MG63 (cell line): ENCODE results near the gene EI24. TPM values are rescaled to one million over a fixed set of nuclear protein-coding genes. Genes with fewer than 3 reads are reported as not detected.

Source experiments
- DNase-seq: peaks from one replicate; pipeline ENCODE4 v3.0.0-alpha.2; 2020
- H3K27me3 ChIP-seq: fragments of 250-450 bp; sonication (Bioruptor Pico); 2 replicates; pipeline ENCODE4 v1.5.1; 2020; ENCODE audit warnings: mild to moderate bottlenecking, moderate library complexity
- H3K36me3 ChIP-seq: fragments of 250-450 bp; sonication (Bioruptor Pico); 2 replicates; pipeline ENCODE4 v1.5.1; 2020; ENCODE audit warnings: mild to moderate bottlenecking, moderate library complexity
- H3K4me3 ChIP-seq: fragments of 250-450 bp; sonication (Bioruptor Pico); 2 replicates; pipeline ENCODE4 v1.5.1; 2020; ENCODE audit warnings: mild to moderate bottlenecking, moderate library complexity
- H3K9me3 ChIP-seq: fragments of 250-450 bp; sonication (Bioruptor Pico); 2 replicates; pipeline ENCODE4 v1.5.1; 2020; ENCODE audit warnings: mild to moderate bottlenecking, moderate library complexity
- total RNA-seq: library from RNA; depleted of rRNA; stranded (reverse); fragments of >200 nt; shearing (Covaris generic); gene quantifications from 2 replicates; pipeline ENCODE4 v1.2.3, GENCODE V29; 2014; ENCODE audit warnings: low replicate concordance; rRNA removed

The EI24 gene
- total RNA-seq, 1 experiment from 2014 or later, result 36.1 TPM

- no peak overlapping the region for H3K4me3 ChIP-seq
- no peak for DNase-seq
- peaks cover 88% of the 10 kb centered on the region for H3K36me3 ChIP-seq
- no peaks in the 10 kb centered on the region for H3K27me3 ChIP-seq
- no peaks in the 10 kb centered on the region for H3K9me3 ChIP-seq
These were observed 33.9 kb downstream of the EI24 start for GRCh38 chr11:125603207-125603606.

GRCh38 chr11:125605417-125605816 is 36.1 kb downstream of the EI24 start:
- Histone ChIP-seq H3K9me3 (no peaks in the 10 kb centered on the region), H3K4me3 (no peak overlapping the region), H3K36me3 (peaks cover 92% of the 10 kb centered on the region), H3K27me3 (no peaks in the 10 kb centered on the region)
- DNase-seq, result no peak

- peaks cover 90% of the 10 kb centered on the region for H3K36me3 ChIP-seq
- no peaks in the 10 kb centered on the region for H3K27me3 ChIP-seq
These were observed 40.3 kb downstream of the EI24 start for GRCh38 chr11:125609545-125609944.

GRCh38 chr11:125618383-125618782 is 49.1 kb downstream of the EI24 start:
- Histone ChIP-seq H3K4me3 (no peak overlapping the region), H3K9me3 (no peaks in the 10 kb centered on the region), H3K36me3 (peaks cover 82% of the 10 kb centered on the region), H3K27me3 (no peaks in the 10 kb centered on the region)
- DNase-seq, result no peak

More at GRCh38 chr11:125609545-125609944, 40.3 kb downstream of the EI24 start:
- H3K4me3 ChIP-seq, result no peak overlapping the region
- DNase-seq, result no peak
- no peaks in the 10 kb centered on the region for H3K9me3 ChIP-seq

- H3K36me3 ChIP-seq, result peaks cover 56% of the 10 kb centered on the region
- DNase-seq, result no peak
These were observed 52.7 kb downstream of the EI24 start for GRCh38 chr11:125621995-125622394.

GRCh38 chr11:125623064-125623463 is 53.8 kb downstream of the EI24 start:
- no peaks in the 10 kb centered on the region for H3K9me3 ChIP-seq
- no peak overlapping the region for H3K4me3 ChIP-seq
- DNase-seq, result no peak
- peaks cover 56% of the 10 kb centered on the region for H3K36me3 ChIP-seq
- H3K27me3 ChIP-seq, result no peaks in the 10 kb centered on the region

More at GRCh38 chr11:125621995-125622394, 52.7 kb downstream of the EI24 start:
- no peaks in the 10 kb centered on the region for H3K9me3 ChIP-seq
- no peak overlapping the region for H3K4me3 ChIP-seq
- no peaks in the 10 kb centered on the region for H3K27me3 ChIP-seq

GRCh38 chr11:125624756-125625213 is 55.5 kb downstream of the EI24 start, which contains the start of gene CHEK1:
TSS of gene CHEK1 (plus strand) at chr11:125625163. CDS start at chr11:125626769, 1,606 bp downstream.
- peaks cover 56% of the 10 kb centered on the region for H3K36me3 ChIP-seq
- H3K9me3 ChIP-seq, result no peaks in the 10 kb centered on the region
- no peak for DNase-seq
- H3K27me3 ChIP-seq, result no peaks in the 10 kb centered on the region
- peak within 1 kb of the TSS; percentile 69 for H3K4me3 ChIP-seq

- Histone ChIP-seq H3K4me3 (peak overlapping the region; percentile 69), H3K36me3 (peaks cover 54% of the 10 kb centered on the region), H3K27me3 (no peaks in the 10 kb centered on the region), H3K9me3 (no peaks in the 10 kb centered on the region)
- no peak for DNase-seq
These were observed 56.0 kb downstream of the EI24 start for GRCh38 chr11:125625225-125625629.

- Histone ChIP-seq H3K4me3 (peak overlapping the region; percentile 69), H3K27me3 (no peaks in the 10 kb centered on the region), H3K9me3 (no peaks in the 10 kb centered on the region), H3K36me3 (peaks cover 54% of the 10 kb centered on the region)
- peak; percentile 93 for DNase-seq
These were observed 56.5 kb downstream of the EI24 start for GRCh38 chr11:125625630-125626287.

- H3K4me3 ChIP-seq, result peak overlapping the region; percentile 69
- H3K27me3 ChIP-seq, result no peaks in the 10 kb centered on the region
- peaks cover 50% of the 10 kb centered on the region for H3K36me3 ChIP-seq
- no peaks in the 10 kb centered on the region for H3K9me3 ChIP-seq
- DNase-seq, result no peak
These were observed 57.1 kb downstream of the EI24 start for GRCh38 chr11:125626288-125626950.

GRCh38 chr11:125627236-125627910 is 58.1 kb downstream of the EI24 start:
- H3K9me3 ChIP-seq, result no peaks in the 10 kb centered on the region
- DNase-seq, result no peak
- H3K4me3 ChIP-seq, result peak overlapping the region; percentile 69
- peaks cover 46% of the 10 kb centered on the region for H3K36me3 ChIP-seq
- H3K27me3 ChIP-seq, result no peaks in the 10 kb centered on the region

Other genes starting within 250 kb of the EI24 start
- gene FEZ1, start 73.2 kb upstream of the EI24 start, total RNA-seq, result 64.3 and 90.0 TPM in 2 replicates
- 107 and 125 TPM in 2 replicates for gene STT3A, start 23.4 kb downstream of the EI24 start, total RNA-seq
- gene CHEK1, start 55.7 kb downstream of the EI24 start, total RNA-seq, result 44.2 and 107 TPM in 2 replicates
- not detected in 2 replicates for gene ACRV1, start 111.4 kb downstream of the EI24 start, total RNA-seq
- not detected in 2 replicates for gene PATE1, start 176.8 kb downstream of the EI24 start, total RNA-seq
- gene PATE2, start 209.4 kb downstream of the EI24 start, total RNA-seq, result 0.07 TPM in 1 of 2 replicates, not detected in the other
- not detected in 2 replicates for gene PATE3, start 218.7 kb downstream of the EI24 start, total RNA-seq